Fibroblast of skin of left biceps (primary cell): ENCODE measurements around the gene PSMB10.
"Not testable (repeated sequence)": the region's sequence is repeated elsewhere in the genome, so short reads cannot be mapped to it uniquely, and the experiment has no call there.

Source experiments
- DNase-seq, 2 experiments: peaks; one replicate each; pipeline ENCODE4 v3.0.0-alpha.2; 2013; ENCODE audit warnings: low read depth in 2 of 2

Gene PSMB10

GRCh38 chr16:67942510-67943255 is 6.0 kb upstream of the PSMB10 start:
- no peak for DNase-seq

- no peak for DNase-seq
Measured at GRCh38 chr16:67942200-67942509, 5.5 kb upstream of the PSMB10 start.

- DNase-seq = no peak
Measured at GRCh38 chr16:67941469-67942199, 5.0 kb upstream of the PSMB10 start.

- no peak for DNase-seq
Measured at GRCh38 chr16:67940446-67941089, 3.9 kb upstream of the PSMB10 start.

- DNase-seq = no peak
Measured at GRCh38 chr16:67939507-67940445, 3.1 kb upstream of the PSMB10 start.

- DNase-seq = not testable (repeated sequence)
Measured at GRCh38 chr16:67937713-67938112, 1.1 kb upstream of the PSMB10 start.

- no peak for DNase-seq
Measured at GRCh38 chr16:67936880-67937605, 393 bp upstream of the PSMB10 start.

- DNase-seq = peak; percentile 57 to 69
Measured at GRCh38 chr16:67935402-67936123, 1.1 kb downstream of the PSMB10 start.

GRCh38 chr16:67935101-67935401 is 1.6 kb downstream of the PSMB10 start:
- no peak for DNase-seq

GRCh38 chr16:67934306-67935100 is 2.1 kb downstream of the PSMB10 start:
- no peak for DNase-seq

- DNase-seq = no peak
Measured at GRCh38 chr16:67933805-67934204, 2.8 kb downstream of the PSMB10 start.

GRCh38 chr16:67932462-67932840 is 4.2 kb downstream of the PSMB10 start:
- no peak for DNase-seq

- no peak for DNase-seq
Measured at GRCh38 chr16:67931712-67932461, 4.8 kb downstream of the PSMB10 start, which contains the start of gene CTRL. Gene CTRL (minus strand): TSS chr16:67931862. CDS start chr16:67931852, 10 bp downstream.

GRCh38 chr16:67930678-67931211 is 5.9 kb downstream of the PSMB10 start:
- no peak for DNase-seq

GRCh38 chr16:67930191-67930590 is 6.5 kb downstream of the PSMB10 start:
- no peak for DNase-seq

GRCh38 chr16:67928561-67929364 is 7.9 kb downstream of the PSMB10 start:
- no peak for DNase-seq

- no peak for DNase-seq
Measured at GRCh38 chr16:67928147-67928546, 8.5 kb downstream of the PSMB10 start.
